ENCODE data around the gene MYH14.
"Not testable (repeated sequence)": the region's sequence is repeated elsewhere in the genome, so short reads cannot be mapped to it uniquely, and the experiment has no call there.

The MYH14 gene

DNA sequence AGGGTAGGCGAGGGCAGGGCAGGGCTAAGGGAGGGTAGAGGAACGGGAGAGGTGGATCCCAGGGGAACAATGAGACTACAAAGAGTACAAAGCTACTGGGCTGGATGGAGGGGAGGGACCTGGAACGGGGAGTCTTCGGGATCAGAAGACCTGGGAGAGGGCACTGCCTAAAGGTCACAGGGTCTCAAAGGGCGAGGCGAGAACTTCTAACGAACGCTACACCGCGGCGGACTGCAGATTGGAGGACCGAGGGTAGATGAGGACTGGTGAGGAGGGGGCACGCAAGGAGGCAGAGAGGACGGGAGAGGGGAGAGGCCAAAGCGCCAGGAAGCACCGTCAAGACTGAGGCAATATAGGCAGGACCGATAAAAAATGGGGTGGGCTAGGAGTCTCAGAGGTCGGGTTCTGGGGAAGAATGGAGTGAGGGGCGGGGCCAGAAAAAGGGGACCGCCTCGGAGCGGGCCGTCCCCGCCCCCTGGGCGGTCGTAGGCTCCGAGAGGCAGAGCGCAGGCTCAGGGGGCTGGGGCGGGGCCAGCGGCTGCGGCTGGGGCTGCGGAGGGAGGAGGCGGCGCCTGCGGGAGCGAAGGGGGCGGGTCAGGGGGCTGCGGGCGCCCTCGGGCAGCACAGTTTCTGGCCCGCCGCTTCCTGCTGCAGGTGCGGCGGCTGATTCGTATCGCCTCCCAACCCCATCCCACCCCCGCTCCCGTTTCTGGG is 127.1 kb downstream of the MYH14 start:
- DNase-seq (ENCODE audit: low spot score) (no peak), FAIRE-seq (no peak)

DNA sequence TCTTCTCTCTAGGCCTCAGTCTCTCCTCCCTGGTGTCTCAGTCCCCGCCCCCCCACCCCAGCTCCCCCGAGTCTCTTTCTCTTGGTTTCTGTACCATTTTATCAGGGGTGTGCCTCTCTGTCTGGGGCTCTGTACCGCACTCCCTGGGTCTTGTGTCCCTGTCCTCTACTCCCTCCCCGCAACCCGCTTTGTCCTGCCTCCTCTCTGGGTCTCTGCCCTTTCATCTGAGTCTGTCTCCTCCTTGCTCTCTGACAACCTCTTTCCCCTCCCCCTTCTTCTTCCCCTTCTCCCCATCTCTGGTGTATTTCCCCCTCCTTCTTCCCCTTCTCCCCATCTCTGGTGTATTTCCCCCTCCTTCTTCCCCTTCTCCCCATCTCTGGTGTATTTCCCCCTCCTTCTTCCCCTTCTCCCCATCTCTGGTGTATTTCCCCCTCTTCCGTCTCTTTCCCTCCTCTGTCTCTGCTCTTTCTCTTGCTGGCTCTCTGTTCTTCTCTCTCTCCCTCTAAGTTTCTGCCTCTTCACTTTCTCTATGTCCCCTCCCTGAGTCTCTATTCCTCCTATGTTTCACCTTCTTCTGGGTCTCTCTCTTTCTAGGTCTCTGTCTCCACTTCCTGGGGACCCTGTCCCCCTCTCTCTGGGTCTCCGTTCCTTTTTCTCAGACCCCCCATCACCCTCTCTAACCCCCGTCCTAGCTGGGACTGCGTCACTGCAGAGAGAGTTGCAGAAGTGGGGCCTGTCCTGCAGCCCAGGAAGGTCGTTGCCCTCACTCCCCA is 128.0 kb downstream of the MYH14 start:
- no peak for DNase-seq (ENCODE audit: low spot score)
- FAIRE-seq, result no peak

DNA sequence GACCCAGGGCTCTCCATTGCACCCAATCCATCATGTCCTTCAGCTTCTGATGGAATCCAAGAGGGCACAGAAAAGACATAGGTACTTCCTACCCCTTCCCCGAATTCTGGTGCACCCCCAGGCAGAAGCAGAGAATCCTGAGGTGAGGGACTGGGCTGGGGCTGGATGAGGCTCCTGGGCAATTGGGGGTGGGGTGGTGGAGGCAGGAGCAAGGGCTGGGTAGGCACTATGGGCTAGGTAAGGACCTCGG is 128.5 kb downstream of the MYH14 start:
- DNase-seq (ENCODE audit: low spot score), result no peak
- no peak for FAIRE-seq

DNA sequence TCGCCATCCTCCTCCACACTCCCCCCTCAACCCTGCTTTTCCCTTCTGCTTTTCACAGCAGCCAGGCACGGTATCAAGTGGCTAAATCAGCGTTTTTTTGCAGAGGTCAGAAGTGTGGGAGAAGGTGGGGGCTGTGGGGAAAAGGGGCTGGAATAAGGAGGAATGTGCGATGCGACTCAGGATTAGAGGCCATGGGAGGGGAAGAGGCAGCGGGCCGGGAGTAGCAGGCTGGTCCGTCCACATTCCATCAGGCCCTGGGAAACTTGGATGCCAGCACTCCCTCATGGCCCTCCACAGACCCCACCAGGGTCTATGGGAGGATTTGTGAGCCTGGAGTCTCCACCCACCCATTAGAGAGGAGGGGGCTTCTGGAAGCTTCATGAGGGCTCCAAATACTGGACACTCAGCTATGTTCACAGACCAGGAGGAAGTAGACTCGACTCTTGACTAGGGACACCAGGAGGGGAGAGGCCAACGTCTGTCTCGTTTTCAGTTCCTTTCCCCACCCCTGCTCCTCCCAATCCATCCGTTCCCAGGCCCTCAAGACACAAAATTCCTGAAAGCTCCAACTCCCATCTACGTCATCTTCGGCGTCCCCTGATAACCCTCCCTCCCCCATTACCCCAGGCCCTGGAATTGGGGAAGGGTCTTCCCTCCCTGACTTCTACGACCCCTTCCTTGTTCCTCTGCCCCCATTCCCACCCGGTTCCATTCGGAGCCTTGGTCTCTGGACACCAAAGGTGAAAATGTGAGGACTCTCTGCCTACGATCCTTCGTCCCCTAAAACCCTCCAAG is 129.0 kb downstream of the MYH14 start:
- FAIRE-seq (no peak), DNase-seq (ENCODE audit: low spot score) (no peak)

DNA sequence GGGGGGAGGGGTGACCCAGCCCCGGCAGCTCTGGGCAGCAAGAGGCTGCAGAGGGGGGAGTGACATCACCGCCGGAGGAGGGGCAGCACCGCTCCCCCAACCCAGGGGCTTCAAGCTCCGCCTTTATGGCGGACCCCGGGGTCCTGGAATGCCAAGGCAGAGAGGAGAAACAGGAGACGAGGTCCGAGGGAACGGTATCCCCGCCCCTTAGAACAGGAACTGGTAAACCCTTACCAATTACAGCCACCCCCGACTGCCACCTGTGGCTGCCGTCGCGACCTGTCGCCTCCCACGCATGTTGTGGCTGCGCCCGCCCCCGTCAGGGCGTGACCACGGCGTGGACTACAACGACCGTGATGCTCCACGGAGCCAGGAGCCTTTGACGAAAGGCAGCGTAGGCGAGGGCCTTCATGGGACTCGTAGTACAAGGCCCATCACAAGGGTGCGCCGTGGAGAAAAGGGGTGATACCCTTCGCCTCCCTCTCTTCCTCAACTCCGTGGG is 129.9 kb downstream of the MYH14 start:
- DNase-seq (ENCODE audit: low spot score) (no peak), FAIRE-seq (no peak)

DNA sequence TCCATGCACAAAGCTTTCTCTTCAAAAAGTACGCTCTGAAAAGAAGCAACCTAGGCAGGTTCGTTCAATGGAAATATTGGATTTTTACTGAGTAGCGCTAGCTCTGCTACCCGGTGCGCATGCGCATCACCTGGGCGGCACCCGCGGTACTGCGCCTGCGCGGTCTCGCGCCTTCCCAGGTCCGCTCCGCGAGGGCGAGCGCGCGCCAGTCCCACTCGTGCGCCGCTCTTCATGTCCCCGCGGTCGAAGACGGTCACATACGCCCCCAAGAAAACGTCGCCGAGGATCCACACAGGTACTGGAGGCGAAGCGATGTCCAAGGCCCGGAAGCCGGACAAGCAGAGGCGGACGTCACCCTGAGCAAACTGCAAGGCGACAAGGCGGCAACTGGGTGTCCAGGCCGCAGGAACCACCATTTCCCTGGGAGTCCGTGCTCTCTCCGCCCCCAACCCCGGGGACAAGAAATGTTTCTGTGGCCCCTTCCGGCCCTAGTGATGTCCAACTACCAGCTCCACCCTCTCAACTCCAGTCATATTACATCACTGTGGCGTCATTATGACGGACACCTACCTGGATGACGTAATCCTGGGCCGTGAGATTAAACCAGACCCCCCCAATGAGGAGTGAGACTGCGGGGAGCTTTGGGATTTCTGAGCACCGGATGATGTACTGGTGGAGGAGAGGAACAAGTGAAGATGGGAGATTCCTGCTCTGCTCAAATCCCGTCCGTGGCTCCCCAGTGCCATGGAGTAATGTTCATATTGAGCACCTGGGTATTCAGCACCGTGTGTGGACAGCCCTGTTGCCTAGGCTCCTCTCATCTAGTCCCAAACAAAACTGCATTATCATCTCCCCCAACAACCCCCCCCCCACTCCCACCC is 130.6 kb downstream of the MYH14 start:
- no peak for DNase-seq (ENCODE audit: low spot score)
- FAIRE-seq, result no peak

DNA sequence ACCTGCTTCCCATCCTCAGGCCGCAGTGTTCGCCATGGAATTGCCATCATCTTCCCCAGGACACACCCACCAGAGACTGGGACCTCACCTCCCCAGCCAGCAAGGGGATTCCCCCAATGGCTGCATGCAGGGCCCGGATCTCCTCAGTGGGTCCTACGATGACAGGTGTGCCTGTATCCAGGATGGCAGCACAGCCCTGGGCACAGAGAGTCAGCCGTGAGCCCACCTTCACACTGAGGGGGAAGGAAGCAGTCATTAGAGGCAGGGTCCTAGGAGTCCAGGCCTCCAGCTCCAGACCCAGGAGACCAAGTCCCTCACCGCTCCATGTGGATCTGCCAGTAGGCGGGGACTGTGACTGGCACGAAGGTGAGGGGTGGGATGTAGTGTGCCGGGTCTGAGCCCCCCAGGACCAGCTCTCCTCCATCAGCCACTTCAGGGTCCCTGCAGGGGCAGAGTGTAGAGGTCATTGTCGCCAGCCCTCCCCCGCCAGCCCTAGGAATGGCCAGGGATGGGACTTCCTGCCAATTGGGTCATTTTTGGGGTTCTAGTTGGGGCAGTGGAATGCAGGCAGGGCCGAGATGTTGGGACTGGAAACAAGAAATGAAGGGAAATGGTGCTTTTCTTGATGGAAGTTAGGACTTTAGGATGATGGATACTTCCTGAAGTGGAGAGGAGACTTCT is 131.5 kb downstream of the MYH14 start:
- no peak for FAIRE-seq
- no peak for DNase-seq (ENCODE audit: low spot score)

DNA sequence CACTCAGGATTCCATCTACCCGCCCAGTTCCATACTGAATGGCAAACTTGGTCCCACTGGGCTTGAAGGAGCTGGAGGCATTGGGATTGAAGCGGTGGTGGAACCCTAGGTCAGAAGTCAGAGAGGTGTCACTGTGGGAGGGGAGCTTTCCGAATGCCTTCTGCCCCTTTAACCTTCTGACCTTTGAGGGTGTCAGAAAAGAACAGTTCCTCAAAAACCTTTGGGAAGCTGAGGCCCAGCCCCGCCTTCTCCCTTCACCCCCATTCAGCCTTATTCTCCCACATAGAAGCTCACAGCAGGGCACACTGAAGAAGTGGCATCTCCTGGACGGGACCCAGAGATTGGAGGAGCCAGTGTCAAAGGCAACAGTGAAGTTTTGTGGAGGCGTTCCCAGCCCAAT is 133.6 kb downstream of the MYH14 start:
- DNase-seq (ENCODE audit: low spot score); FAIRE-seq: not testable (repeated sequence)

DNA sequence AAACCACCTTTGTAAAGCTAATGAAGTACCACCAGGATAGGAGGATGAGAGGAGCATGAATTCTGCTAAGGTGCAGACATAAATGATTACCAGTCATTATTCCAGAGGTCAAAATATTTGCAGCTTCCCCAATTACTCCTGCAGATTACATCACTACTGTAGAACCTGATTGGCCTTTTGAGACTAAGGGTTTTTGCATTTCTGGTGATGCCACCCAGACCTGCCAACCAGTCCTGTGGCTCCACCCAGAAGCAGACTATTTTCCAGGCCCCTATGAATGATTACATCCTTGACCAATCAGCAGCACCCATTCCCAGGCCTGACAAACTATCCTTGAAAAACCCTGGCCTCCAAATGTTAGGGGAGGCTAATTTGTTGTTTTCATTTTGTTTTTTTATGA is 136.9 kb downstream of the MYH14 start:
- FAIRE-seq (no peak), DNase-seq (ENCODE audit: low spot score) (no peak)

DNA sequence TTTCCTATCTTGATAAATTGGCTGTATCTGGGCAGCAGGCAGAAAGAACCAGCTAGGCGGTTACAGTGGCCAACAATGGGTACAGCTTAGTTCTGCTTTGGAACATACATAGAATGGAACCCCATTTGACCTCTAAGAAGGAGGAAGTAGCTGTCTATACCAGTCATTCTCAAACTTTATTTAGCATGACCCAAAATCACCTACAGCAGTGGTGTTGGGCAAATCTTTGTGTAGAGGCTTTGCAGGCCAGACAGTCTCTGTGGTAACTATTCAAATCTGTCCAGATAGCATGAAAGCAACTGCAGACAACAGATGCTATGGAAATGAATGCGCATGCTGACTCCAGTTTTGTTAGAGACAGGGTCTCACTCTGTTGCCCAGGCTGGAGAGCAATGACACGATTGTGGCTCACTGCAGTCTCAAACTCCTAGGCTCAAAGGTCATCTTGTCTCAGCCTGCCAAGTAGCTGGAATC is 137.7 kb downstream of the MYH14 start:
- DNase-seq (ENCODE audit: low spot score) (no peak), FAIRE-seq (no peak)

DNA sequence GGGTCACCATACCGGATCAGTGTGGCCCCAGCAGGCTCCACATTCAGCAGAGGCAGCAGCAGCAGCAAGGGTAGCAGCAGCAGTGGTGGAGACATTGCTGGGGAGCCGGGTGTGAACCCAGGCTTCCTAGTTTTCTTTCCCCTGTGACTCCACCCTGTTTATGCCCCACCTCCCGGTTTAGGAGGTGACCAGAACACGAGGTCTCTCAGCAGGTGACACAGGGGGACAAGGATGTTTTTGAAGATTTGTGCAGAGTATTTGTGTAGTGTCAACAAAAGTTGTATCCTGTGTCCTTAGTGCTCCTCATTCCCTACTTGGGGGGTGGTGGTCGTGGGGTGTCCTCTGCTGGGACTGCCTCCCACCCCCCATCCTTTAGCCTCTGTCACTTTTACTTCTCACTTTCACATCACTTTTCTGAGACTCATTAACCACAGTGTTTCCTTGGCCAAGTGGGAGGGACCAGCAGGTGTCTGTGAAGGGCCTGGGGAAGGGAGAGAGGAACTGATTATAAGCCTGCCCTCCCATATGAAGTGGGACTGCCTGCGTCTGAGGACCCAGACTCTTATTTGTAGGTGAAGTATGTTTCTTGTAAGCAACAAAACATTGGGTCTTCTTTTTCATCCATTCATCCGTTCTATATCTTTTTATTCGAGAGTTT is 141.4 kb downstream of the MYH14 start:
- no peak for FAIRE-seq
- no peak for DNase-seq (ENCODE audit: low spot score)

DNA sequence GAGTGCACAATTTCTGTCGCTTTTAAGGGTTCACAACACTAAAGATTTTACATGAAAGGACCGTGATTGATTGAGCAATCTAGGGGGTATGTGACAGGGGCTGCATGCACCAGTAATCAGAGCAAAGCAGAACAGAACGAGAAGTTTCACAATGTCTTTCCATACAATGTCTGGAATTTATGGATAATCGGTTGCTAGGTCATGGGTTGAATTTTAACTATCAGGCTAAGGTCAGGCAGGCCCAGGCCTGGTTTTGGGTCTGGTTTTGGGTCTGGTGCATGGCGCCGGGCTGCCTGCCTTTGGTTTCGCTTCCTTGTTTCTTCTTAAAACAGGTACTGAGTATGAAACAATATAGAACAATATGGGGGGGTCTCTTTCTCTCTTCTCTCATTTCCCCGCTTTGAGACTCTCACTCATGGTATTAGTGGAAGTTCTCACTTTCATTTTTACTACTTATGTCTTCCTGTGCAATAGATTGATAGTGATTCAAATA is 143.7 kb downstream of the MYH14 start:
- DNase-seq (ENCODE audit: low spot score); FAIRE-seq: not testable (repeated sequence)

DNA sequence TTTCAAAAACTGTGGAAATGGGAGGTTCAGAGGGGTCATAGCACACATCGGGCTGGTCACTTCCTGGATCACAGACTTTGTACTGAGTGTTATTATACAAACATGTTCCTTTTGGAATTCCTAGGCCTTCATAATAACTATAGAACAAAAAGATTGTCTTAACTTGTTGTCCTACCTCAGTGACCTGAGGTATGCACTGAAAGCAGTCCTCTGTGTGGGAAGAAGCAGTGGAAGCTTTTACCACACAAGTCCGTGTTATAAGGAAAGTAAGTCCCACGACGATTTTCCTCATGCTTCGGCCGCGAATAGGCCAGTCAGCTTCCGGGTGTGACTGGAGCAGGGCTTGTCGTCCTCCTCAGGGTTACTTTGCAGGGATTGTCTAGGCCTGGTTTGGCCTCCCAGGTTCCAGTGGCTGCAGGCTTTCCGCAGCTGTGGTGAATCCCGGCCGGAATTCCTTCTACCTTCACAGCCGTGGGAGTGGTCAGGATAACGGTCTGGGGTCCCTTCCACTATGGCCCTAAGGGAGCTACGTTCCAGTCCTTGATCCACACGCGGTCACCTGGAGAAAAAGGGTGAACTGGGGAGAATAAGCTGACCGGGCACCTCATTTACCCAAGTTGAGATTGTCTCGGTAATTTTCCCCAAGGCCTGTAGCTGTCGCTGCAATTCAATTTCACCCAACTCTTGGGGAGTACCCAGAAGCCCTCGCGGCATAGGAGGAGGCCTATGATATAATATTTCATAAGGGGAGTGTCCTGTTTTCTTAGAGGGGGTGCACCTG is 146.0 kb downstream of the MYH14 start:
- FAIRE-seq, result no peak
- no peak for DNase-seq (ENCODE audit: low spot score)

DNA sequence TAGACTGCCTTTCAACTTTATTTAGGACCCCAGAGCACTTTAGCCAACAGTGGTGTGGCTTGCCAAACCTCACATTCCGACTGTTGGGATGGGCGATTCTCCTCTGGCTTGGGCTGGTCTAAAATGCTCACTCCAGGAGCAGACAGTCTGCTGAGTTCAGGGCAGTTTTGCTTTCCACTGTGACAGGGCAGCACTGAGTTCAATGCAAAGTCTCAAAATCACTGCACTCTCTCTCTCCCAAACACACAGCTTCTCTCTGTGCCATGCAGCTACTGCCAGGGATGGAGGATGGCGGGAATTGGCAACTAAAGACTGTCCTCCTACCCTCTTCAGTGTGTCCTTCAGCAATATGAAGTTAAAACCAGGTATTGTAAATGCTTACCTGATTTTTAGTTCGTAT is 148.8 kb downstream of the MYH14 start:
- DNase-seq (ENCODE audit: low spot score) (no peak), FAIRE-seq (no peak)

DNA sequence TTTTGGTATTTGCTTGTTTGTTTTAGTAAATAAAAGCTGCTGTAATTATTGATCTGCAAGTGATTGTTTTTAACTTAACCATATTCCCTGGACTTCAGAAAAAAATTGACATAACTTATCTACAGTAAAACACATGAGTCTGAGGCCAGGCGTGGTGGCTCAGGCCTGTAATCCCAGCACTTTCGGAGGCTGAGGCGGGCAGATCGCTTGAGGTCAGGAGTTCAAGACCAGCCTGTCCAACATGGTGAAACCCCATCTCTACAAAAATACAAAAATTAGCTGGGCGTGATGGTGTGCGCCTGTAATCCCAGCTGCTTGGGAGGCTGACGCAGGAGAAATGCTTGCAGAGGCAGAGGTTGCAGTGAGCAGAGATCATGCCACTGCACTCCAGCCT is 150.1 kb downstream of the MYH14 start:
- not testable (repeated sequence) for DNase-seq (ENCODE audit: low spot score); FAIRE-seq

DNA sequence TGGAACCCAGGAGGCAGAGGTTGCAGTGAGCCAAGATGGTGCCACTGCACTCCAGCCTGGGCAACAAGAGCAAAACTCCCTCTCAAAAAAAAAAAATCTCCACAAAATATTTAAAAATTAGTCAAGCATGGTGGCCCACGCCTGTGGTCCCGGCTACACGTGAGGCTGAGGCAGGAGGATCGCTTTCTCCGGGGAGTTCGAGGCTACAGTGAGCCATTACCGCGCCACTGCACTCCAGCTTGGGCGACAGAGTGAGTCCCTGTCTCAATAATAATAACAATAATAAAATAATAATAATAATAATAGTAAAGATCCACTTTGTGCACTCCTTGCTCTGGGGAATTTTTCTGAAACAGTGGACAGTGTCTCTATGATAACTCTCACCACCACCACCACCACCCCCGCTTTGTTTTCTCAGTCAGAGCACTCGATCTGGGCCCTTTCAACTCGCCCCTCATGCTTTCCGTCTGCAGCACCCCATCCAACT is 153.3 kb downstream of the MYH14 start:
- no peak for FAIRE-seq
- DNase-seq (ENCODE audit: low spot score), result no peak

DNA sequence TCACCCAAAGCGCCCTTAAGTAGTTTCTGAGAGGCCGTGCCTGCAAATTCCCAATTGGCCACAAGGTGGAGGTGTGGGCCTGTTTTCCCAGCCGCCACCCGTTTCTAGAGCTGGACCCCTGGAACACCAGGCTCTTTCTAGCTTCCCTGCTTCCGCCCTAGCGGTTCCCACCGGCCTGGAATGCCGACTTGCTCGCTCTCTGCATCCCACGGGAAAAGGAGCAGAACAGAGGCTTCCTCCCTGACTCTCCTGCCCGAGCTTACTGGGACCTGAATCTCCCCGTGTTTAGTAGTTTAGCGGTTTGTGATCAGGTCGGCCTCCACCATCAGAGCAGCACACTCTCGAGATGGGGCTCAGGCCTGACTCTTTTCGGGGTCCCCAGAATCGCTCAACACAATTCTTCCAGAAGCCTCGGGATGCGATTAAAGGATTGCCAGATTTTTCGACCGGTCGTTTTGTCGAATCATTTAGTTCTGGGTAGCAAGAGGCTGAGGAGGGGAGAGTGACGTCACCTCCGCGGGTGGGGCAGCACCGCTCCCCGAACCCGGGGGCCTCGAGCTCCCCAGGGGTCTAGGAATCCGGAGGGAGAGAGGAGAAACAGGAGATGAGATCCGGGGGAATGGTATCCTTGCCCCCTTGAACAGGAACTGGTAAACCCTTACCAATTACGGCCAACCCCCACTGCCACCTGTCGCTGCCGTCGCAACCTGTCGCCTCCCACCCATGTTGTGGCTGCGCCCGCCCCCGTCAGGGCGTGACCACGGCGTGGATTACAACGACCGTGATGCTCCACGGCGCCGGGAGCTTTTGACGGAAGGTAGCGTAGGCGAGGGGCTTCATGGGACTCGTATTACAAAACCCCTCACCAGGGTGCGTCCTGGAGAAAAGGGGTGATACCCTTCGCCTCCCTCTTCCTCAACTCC is 154.0 kb downstream of the MYH14 start:
- DNase-seq (ENCODE audit: low spot score), result no peak
- FAIRE-seq, result no peak

Measured in RCC 7860 (cell line).